Mesenchymal stem cell (in vitro differentiated cells and primary cell): ENCODE results near the gene SLC47A1.

Source experiments
- DNase-seq: peaks from one replicate; pipeline ENCODE4 v3.0.0-alpha.2; 2013
- H2AFZ ChIP-seq: one replicate; pipeline ENCODE4 v1.6.1; 2013; ENCODE audit warnings: low read depth, mild to moderate bottlenecking, control low read depth, inconsistent platforms, low read length, moderate library complexity
- H2AK5ac ChIP-seq: 2 replicates; pipeline ENCODE4 v1.6.1; 2013; ENCODE audit warnings: low read length, moderate library complexity, mild to moderate bottlenecking, inconsistent platforms; ENCODE audit not compliant: severe bottlenecking
- H2BK120ac ChIP-seq: one replicate; pipeline ENCODE4 v1.6.1; 2013; ENCODE audit warnings: low read depth, mild to moderate bottlenecking, inconsistent platforms, low read length, moderate library complexity
- H2BK12ac ChIP-seq, 2 experiments: one replicate each; pipeline ENCODE4 v1.6.1; 2013; ENCODE audit warnings: inconsistent platforms in 2 of 2, low read length in 2 of 2, mild to moderate bottlenecking in 2 of 2, moderate library complexity in 2 of 2, control low read depth in 1 of 2
- H2BK15ac ChIP-seq: one replicate; pipeline ENCODE4 v1.6.1; 2013; ENCODE audit warnings: mild to moderate bottlenecking, low read depth, inconsistent platforms; ENCODE audit not compliant: poor library complexity, severe bottlenecking
- H2BK5ac ChIP-seq: 2 replicates; pipeline ENCODE4 v1.6.1; 2013; ENCODE audit warnings: low read depth, mild to moderate bottlenecking, low read length, control low read depth, inconsistent platforms; ENCODE audit not compliant: poor library complexity, severe bottlenecking
- H3K14ac ChIP-seq, 2 experiments: one replicate each; pipeline ENCODE4 v1.6.1; 2013; ENCODE audit warnings: inconsistent platforms in 2 of 2, low read length in 2 of 2, control low read depth in 1 of 2, mild to moderate bottlenecking in 1 of 2, moderate library complexity in 1 of 2
- H3K18ac ChIP-seq, 2 experiments: one replicate each; pipeline ENCODE4 v1.6.1; 2013; ENCODE audit warnings: inconsistent platforms in 2 of 2, low read length in 2 of 2, control low read depth in 1 of 2, low read depth in 1 of 2, mild to moderate bottlenecking in 1 of 2
- H3K23ac ChIP-seq, 2 experiments: one replicate each; pipeline ENCODE4 v1.6.1; 2013; ENCODE audit warnings: inconsistent platforms in 2 of 2, low read length in 2 of 2, mild to moderate bottlenecking in 2 of 2, moderate library complexity in 2 of 2, control low read depth in 1 of 2
- H3K27ac ChIP-seq: 2 replicates; pipeline ENCODE4 v1.5.1; 2013; ENCODE audit warnings: mild to moderate bottlenecking, moderate library complexity, low read length, control low read depth, inconsistent platforms; ENCODE audit not compliant: poor library complexity, severe bottlenecking
- H3K27me3 ChIP-seq, 2 experiments: 2 replicates each; pipeline versions ENCODE4 v1.6.1 to v1.7.0; 2013; ENCODE audit warnings: low read length in 2 of 2, mild to moderate bottlenecking in 2 of 2, moderate library complexity in 2 of 2, control low read depth in 1 of 2, inconsistent platforms in 1 of 2; ENCODE audit not compliant: control insufficient read depth in 1 of 2, insufficient read depth in 1 of 2
- H3K36me3 ChIP-seq, 2 experiments: 2 replicates each; pipeline versions ENCODE4 v1.6.1 to v1.7.0; 2013; ENCODE audit warnings: low read length in 2 of 2, control low read depth in 1 of 2, inconsistent platforms in 1 of 2, low read depth in 1 of 2, mild to moderate bottlenecking in 1 of 2; ENCODE audit not compliant: insufficient read depth in 2 of 2, control insufficient read depth in 1 of 2
- H3K4ac ChIP-seq, 2 experiments: one replicate each; pipeline ENCODE4 v1.6.1; 2013; ENCODE audit warnings: inconsistent platforms in 2 of 2, low read length in 2 of 2, mild to moderate bottlenecking in 2 of 2, moderate library complexity in 2 of 2, control low read depth in 1 of 2, low read depth in 1 of 2
- H3K4me1 ChIP-seq: 2 replicates; pipeline ENCODE4 v1.6.1; 2013; ENCODE audit warnings: low read depth, low read length, control low read depth; ENCODE audit not compliant: control insufficient read depth, insufficient read depth
- H3K4me2 ChIP-seq: 2 replicates; pipeline ENCODE4 v1.6.1; 2013; ENCODE audit warnings: low read length, mild to moderate bottlenecking, inconsistent platforms; ENCODE audit not compliant: poor library complexity, severe bottlenecking
- H3K4me3 ChIP-seq, 2 experiments: 2 replicates each; pipeline versions ENCODE4 v1.5.1 to v1.7.0; 2013; ENCODE audit warnings: low read length in 2 of 2, mild to moderate bottlenecking in 2 of 2, control low read depth in 1 of 2, low read depth in 1 of 2; ENCODE audit not compliant: insufficient read depth in 1 of 2
- H3K79me1 ChIP-seq: replicated peaks from 2 replicates; pipeline ENCODE4 v1.6.1; 2013; ENCODE audit warnings: mild to moderate bottlenecking, control low read depth, low read length, inconsistent platforms; ENCODE audit not compliant: poor library complexity, severe bottlenecking
- H3K9ac ChIP-seq: 2 replicates; pipeline ENCODE4 v1.7.0; 2013; ENCODE audit warnings: mild to moderate bottlenecking, low read length, moderate library complexity
- H3K9me3 ChIP-seq: 2 replicates; pipeline ENCODE4 v1.7.0; 2013; ENCODE audit warnings: mild to moderate bottlenecking, low read length; ENCODE audit not compliant: control insufficient read depth
- H4K8ac ChIP-seq: one replicate; pipeline ENCODE4 v1.6.1; 2013; ENCODE audit warnings: inconsistent platforms, mild to moderate bottlenecking, low read length, moderate library complexity
- H4K91ac ChIP-seq: one replicate; pipeline ENCODE4 v1.6.1; 2013; ENCODE audit warnings: mild to moderate bottlenecking, low read length, inconsistent platforms
- whole genome bisulfite sequencing: methylation state at CpG from one replicate; pipeline ENCODE4 v1.1.7; 2013; ENCODE audit warnings: mixed read lengths; 5-methylcytosine and 5-hydroxymethylcytosine counted together

The SLC47A1 gene

DNA sequence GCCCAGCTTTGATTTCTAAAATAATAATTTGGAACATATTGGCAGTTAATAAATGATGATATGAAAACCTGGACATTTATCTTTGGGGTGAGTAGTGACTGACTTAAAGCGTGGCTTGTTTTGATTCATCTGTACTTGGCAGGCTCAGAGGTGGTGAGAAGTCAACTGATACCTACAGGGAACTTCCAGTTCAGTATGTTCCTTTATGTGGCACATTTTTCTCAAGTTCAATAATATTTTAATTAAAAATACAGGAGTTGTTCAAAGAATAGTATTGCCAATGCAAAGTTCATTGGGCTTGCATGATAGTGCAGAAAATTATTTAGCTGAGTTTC, 34.3 kb downstream of the SLC47A1 start:
- no peak overlapping the region for H2BK15ac ChIP-seq
- H3K14ac ChIP-seq = no peak overlapping the region
- no peak overlapping the region for H4K8ac ChIP-seq
- no peak overlapping the region for H2BK120ac ChIP-seq
- no peak overlapping the region for H2AFZ ChIP-seq
- no peak overlapping the region for H2BK12ac ChIP-seq
- H3K4me3 ChIP-seq = no peak overlapping the region
- no peaks in the 10 kb centered on the region for H3K79me1 ChIP-seq
- H3K18ac ChIP-seq = no peak overlapping the region
- H3K27ac ChIP-seq = no peak overlapping the region
- no peak overlapping the region for H3K9ac ChIP-seq
- H4K91ac ChIP-seq = no peak overlapping the region
- peaks cover 21 to 23% of the 10 kb centered on the region in 2 experiments for H3K27me3 ChIP-seq
- no peak overlapping the region for H3K4ac ChIP-seq
- 82% methylated on average over 1 of the region's 1 CpG for WGBS
- H3K23ac ChIP-seq = no peak overlapping the region
- no peak overlapping the region for H2BK5ac ChIP-seq
- H3K4me1 ChIP-seq = peaks cover 1% of the 10 kb centered on the region
- no peak overlapping the region for H3K4me2 ChIP-seq
- no peaks in the 10 kb centered on the region for H3K9me3 ChIP-seq
- DNase-seq = no peak
- H2AK5ac ChIP-seq = no peak overlapping the region
- no peaks in the 10 kb centered on the region for H3K36me3 ChIP-seq

DNA sequence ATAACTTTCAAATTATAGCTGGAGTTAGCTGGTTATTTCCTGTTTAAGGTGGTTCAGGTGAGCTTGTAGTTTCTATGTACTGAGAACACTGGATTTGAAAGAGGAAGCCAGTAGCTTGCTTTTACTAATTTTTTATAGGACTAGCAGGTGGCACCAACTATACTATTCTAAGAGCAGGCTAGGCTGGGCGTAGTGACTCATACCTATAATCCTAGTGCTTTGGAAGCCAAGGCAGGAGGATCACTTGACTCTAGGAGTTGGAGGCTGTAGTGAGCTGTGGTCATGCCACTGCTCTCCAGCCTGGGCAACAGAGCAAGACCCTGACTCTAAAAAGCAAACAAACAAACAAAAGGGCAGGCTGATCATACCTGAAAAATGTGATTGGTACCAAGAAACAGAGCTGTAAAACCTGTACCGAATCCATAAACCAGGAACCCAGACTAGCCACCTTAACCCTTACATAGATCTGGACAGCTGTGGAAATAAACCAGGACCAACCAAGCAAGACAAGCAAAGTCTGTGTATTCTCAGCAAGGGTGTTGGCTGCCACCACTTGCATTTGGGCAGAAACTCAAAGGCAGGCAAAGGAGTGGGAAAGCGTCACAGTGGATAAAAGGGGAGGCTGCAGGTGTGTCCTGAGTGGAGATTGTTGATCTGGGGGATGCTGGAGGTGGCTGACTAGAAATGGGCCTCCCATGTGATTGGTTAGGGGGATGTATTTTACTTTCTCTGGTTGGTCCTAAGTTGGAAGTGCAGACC, 36.3 kb downstream of the SLC47A1 start:
- no peak overlapping the region for H2BK15ac ChIP-seq
- H4K91ac ChIP-seq = no peak overlapping the region
- no peaks in the 10 kb centered on the region for H3K79me1 ChIP-seq
- no peak for DNase-seq
- H3K14ac ChIP-seq = no peak overlapping the region
- peaks cover 22 to 23% of the 10 kb centered on the region in 2 experiments for H3K27me3 ChIP-seq
- no peak overlapping the region for H2AK5ac ChIP-seq
- H2BK12ac ChIP-seq = no peak overlapping the region
- H3K27ac ChIP-seq = no peak overlapping the region
- no peak overlapping the region for H3K9ac ChIP-seq
- H2BK5ac ChIP-seq = no peak overlapping the region
- H3K4me2 ChIP-seq = no peak overlapping the region
- H2AFZ ChIP-seq = no peak overlapping the region
- H3K4me3 ChIP-seq = no peak overlapping the region
- no peak overlapping the region for H3K23ac ChIP-seq
- no peak overlapping the region for H2BK120ac ChIP-seq
- H4K8ac ChIP-seq = no peak overlapping the region
- no peaks in the 10 kb centered on the region for H3K36me3 ChIP-seq
- peaks cover 1% of the 10 kb centered on the region for H3K4me1 ChIP-seq
- 92% methylated on average over 3 of the region's 3 CpGs for WGBS
- no peak overlapping the region for H3K18ac ChIP-seq
- H3K9me3 ChIP-seq = no peaks in the 10 kb centered on the region
- H3K4ac ChIP-seq = no peak overlapping the region

GRCh38 chr17:19570544-19571062, 36.9 kb downstream of the SLC47A1 start:
- Histone ChIP-seq H2AK5ac (no peak overlapping the region), H3K4ac (no peak overlapping the region), H3K36me3 (no peaks in the 10 kb centered on the region), H3K79me1 (no peaks in the 10 kb centered on the region), H2BK15ac (no peak overlapping the region), H2BK12ac (no peak overlapping the region), H3K4me2 (no peak overlapping the region), H3K9me3 (no peaks in the 10 kb centered on the region), H3K4me1 (peaks cover 1% of the 10 kb centered on the region), H3K18ac (no peak overlapping the region), H3K23ac (no peak overlapping the region), H3K27ac (no peak overlapping the region), H3K9ac (no peak overlapping the region), H4K8ac (no peak overlapping the region), H2AFZ (no peak overlapping the region), H2BK5ac (no peak overlapping the region), H4K91ac (no peak overlapping the region), H2BK120ac (no peak overlapping the region), H3K14ac (no peak overlapping the region), H3K27me3 (peaks cover 22 to 23% of the 10 kb centered on the region in 2 experiments), H3K4me3 (no peak overlapping the region)
- no peak for DNase-seq
- WGBS = 56% methylated on average over 4 of the region's 4 CpGs

- Histone ChIP-seq H3K27ac (no peak overlapping the region), H3K18ac (no peak overlapping the region), H4K91ac (no peak overlapping the region), H3K9me3 (no peaks in the 10 kb centered on the region), H3K79me1 (no peaks in the 10 kb centered on the region), H3K4me1 (peaks cover 1% of the 10 kb centered on the region), H4K8ac (no peak overlapping the region), H2BK12ac (no peak overlapping the region), H2BK5ac (no peak overlapping the region), H3K9ac (no peak overlapping the region), H3K4ac (no peak overlapping the region), H3K36me3 (no peaks in the 10 kb centered on the region), H2AFZ (no peak overlapping the region), H3K4me3 (no peak overlapping the region), H3K4me2 (no peak overlapping the region), H2AK5ac (no peak overlapping the region), H2BK120ac (no peak overlapping the region), H3K23ac (no peak overlapping the region), H2BK15ac (no peak overlapping the region), H3K27me3 (peaks cover 22 to 24% of the 10 kb centered on the region in 2 experiments), H3K14ac (no peak overlapping the region)
- peak; percentile 74 for DNase-seq
- WGBS = 0% methylated on average over 1 of the region's 2 CpGs
Observed at GRCh38 chr17:19573075-19573474, 39.4 kb downstream of the SLC47A1 start.
